Peyer's patch (tissue), 4 donors: ENCODE measurements around the gene CHRM5.

ENCODE experiments used
- CTCF ChIP-seq, 6 experiments: fragments of 450-650 bp in 4 of 6; fragments of 200-600 bp in 2 of 6; sonication (generic) in 1 of 6; IDR thresholded peaks; one replicate each; pipeline ENCODE4 v1.5.1; 2017 to 2019; ENCODE audit warnings: antibody characterized with exemption in 6 of 6, mild to moderate bottlenecking in 3 of 6, moderate library complexity in 1 of 6
- POLR2A ChIP-seq, 2 donors: fragments of 450-650 bp; IDR thresholded peaks; one replicate each; pipeline ENCODE4 v1.5.1; 2017; ENCODE audit warnings: antibody characterized with exemption in 2 of 2, mild to moderate bottlenecking in 2 of 2, moderate library complexity in 2 of 2

- TF ChIP-seq CTCF (IDR thresholded peaks at IDR 0.05) = no peak
- TF ChIP-seq POLR2A (IDR thresholded peaks at IDR 0.05) = no peak
Measured at GRCh38 chr15:33987444-33987843, 19.1 kb downstream of the CHRM5 start.
